IPS DF 6.9 (cell line): ENCODE data around the gene FAM107A.

Source experiments
- DNase-seq: peaks from one replicate; pipeline ENCODE4 v3.0.0-alpha.2; 2013; ENCODE audit warnings: low read depth, low spot score
- H3K27ac ChIP-seq: one replicate; pipeline ENCODE4 v1.5.1; 2013; ENCODE audit warnings: low read length, control low read depth
- H3K27me3 ChIP-seq: 2 replicates; pipeline ENCODE4 v1.6.1; 2013; ENCODE audit warnings: mild to moderate bottlenecking, low read length; ENCODE audit not compliant: control insufficient read depth, insufficient read depth
- H3K36me3 ChIP-seq: 2 replicates; pipeline ENCODE4 v1.6.1; 2013; ENCODE audit warnings: low read length; ENCODE audit not compliant: control insufficient read depth, insufficient read depth
- H3K4me1 ChIP-seq: 2 replicates; pipeline ENCODE4 v1.6.1; 2013; ENCODE audit warnings: low read length; ENCODE audit not compliant: control insufficient read depth, insufficient read depth
- H3K4me3 ChIP-seq: 2 replicates; pipeline ENCODE4 v1.5.1; 2013; ENCODE audit warnings: mild to moderate bottlenecking, low read length
- H3K9me3 ChIP-seq: 2 replicates; pipeline ENCODE4 v1.6.1; 2013; ENCODE audit warnings: low read length, inconsistent platforms; ENCODE audit not compliant: control insufficient read depth, insufficient read depth
- WGBS: extraction: QIAGEN DNeasy Blood & Tissue Kit; methylation state at CpG from one replicate; pipeline ENCODE4 v1.1.7; 2013; ENCODE audit warnings: mixed read lengths, missing lambda C conversion rate; ENCODE audit not compliant: insufficient read length, insufficient coverage; 5-methylcytosine and 5-hydroxymethylcytosine counted together

Gene FAM107A

GRCh38 chr3:58578873-58579272 lies 1.7 kb upstream of the FAM107A start:
- no peaks in the 10 kb centered on the region for H3K9me3 ChIP-seq
- no peak overlapping the region for H3K4me3 ChIP-seq
- no peak overlapping the region for H3K27ac ChIP-seq
- H3K27me3 ChIP-seq, result no peaks in the 10 kb centered on the region
- peaks cover 5% of the 10 kb centered on the region; the same call in 1 of the 2 replicates for H3K4me1 ChIP-seq
- no peak for DNase-seq
- WGBS, result no CpG with 5 or more reads among the region's 5 CpGs
- H3K36me3 ChIP-seq, result no peaks in the 10 kb centered on the region

GRCh38 chr3:58576716-58577115 lies 475 bp downstream of the FAM107A start:
- H3K27ac ChIP-seq, result no peak overlapping the region

GRCh38 chr3:58575971-58576652 lies 1.1 kb downstream of the FAM107A start:
- WGBS, result no CpG with 5 or more reads among the region's 8 CpGs
- no peaks in the 10 kb centered on the region for H3K9me3 ChIP-seq

More at GRCh38 chr3:58576716-58577115, 475 bp downstream of the FAM107A start:
- H3K4me3 ChIP-seq, result no peak overlapping the region
- H3K9me3 ChIP-seq, result no peaks in the 10 kb centered on the region
- H3K36me3 ChIP-seq, result no peaks in the 10 kb centered on the region
- no peak for DNase-seq
- no peaks in the 10 kb centered on the region for H3K27me3 ChIP-seq
- no CpG with 5 or more reads among the region's 6 CpGs for WGBS
- peaks cover 4% of the 10 kb centered on the region; the same call in 1 of the 2 replicates for H3K4me1 ChIP-seq

GRCh38 chr3:58574682-58575081 lies 2.5 kb downstream of the FAM107A start:
- no peak overlapping the region for H3K27ac ChIP-seq
- no peaks in the 10 kb centered on the region for H3K27me3 ChIP-seq
- WGBS, result no CpG with 5 or more reads among the region's 4 CpGs
- H3K4me1 ChIP-seq, result no peaks in the 10 kb centered on the region; the same call in 1 of the 2 replicates
- H3K4me3 ChIP-seq, result no peak overlapping the region
- no peaks in the 10 kb centered on the region for H3K9me3 ChIP-seq
- H3K36me3 ChIP-seq, result no peaks in the 10 kb centered on the region
- DNase-seq, result no peak

More at GRCh38 chr3:58575971-58576652, 1.1 kb downstream of the FAM107A start:
- no peaks in the 10 kb centered on the region for H3K36me3 ChIP-seq
- no peak for DNase-seq
- no peak overlapping the region for H3K27ac ChIP-seq
- no peaks in the 10 kb centered on the region for H3K27me3 ChIP-seq
- peaks cover under 1% of the 10 kb centered on the region; the same call in 1 of the 2 replicates for H3K4me1 ChIP-seq
- no peak overlapping the region for H3K4me3 ChIP-seq

GRCh38 chr3:58574106-58574505 lies 3.1 kb downstream of the FAM107A start:
- DNase-seq, result no peak
- Histone ChIP-seq H3K4me1 (no peaks in the 10 kb centered on the region; the same call in 1 of the 2 replicates), H3K27ac (no peak overlapping the region), H3K27me3 (no peaks in the 10 kb centered on the region), H3K9me3 (no peaks in the 10 kb centered on the region), H3K36me3 (no peaks in the 10 kb centered on the region), H3K4me3 (no peak overlapping the region)
- WGBS, result no CpG with 5 or more reads among the region's 3 CpGs

- no CpG with 5 or more reads among the region's 6 CpGs for WGBS
- H3K4me1 ChIP-seq, result peaks cover 1% of the 10 kb centered on the region; the same call in 1 of the 2 replicates
- H3K27ac ChIP-seq, result no peak overlapping the region
- no peaks in the 10 kb centered on the region for H3K27me3 ChIP-seq
- no peaks in the 10 kb centered on the region for H3K9me3 ChIP-seq
- H3K36me3 ChIP-seq, result no peaks in the 10 kb centered on the region
- no peak for DNase-seq
- no peak overlapping the region for H3K4me3 ChIP-seq
Measured at GRCh38 chr3:58573640-58574039, 3.6 kb downstream of the FAM107A start.

- Histone ChIP-seq H3K27ac (no peak overlapping the region), H3K27me3 (no peaks in the 10 kb centered on the region), H3K4me1 (peaks cover 1% of the 10 kb centered on the region; the same call in 1 of the 2 replicates), H3K4me3 (no peak overlapping the region), H3K36me3 (no peaks in the 10 kb centered on the region), H3K9me3 (no peaks in the 10 kb centered on the region)
- DNase-seq, result no peak
- WGBS, result no CpG with 5 or more reads among the region's 7 CpGs
Measured at GRCh38 chr3:58572634-58573230, 4.5 kb downstream of the FAM107A start.

- H3K9me3 ChIP-seq, result no peaks in the 10 kb centered on the region
- no peak for DNase-seq
- no CpG with 5 or more reads among the region's 13 CpGs for WGBS
Measured at GRCh38 chr3:58572013-58572633, 5.1 kb downstream of the FAM107A start.

GRCh38 chr3:58570851-58571250 lies 6.3 kb downstream of the FAM107A start:
- no peak for DNase-seq
- no peaks in the 10 kb centered on the region for H3K36me3 ChIP-seq
- no CpG with 5 or more reads among the region's 5 CpGs for WGBS
- no peak overlapping the region for H3K27ac ChIP-seq
- no peaks in the 10 kb centered on the region for H3K9me3 ChIP-seq
- H3K4me1 ChIP-seq, result peaks cover 10% of the 10 kb centered on the region
- H3K27me3 ChIP-seq, result no peaks in the 10 kb centered on the region
- H3K4me3 ChIP-seq, result no peak overlapping the region

More at GRCh38 chr3:58572013-58572633, 5.1 kb downstream of the FAM107A start:
- Histone ChIP-seq H3K27ac (no peak overlapping the region), H3K36me3 (no peaks in the 10 kb centered on the region), H3K4me3 (no peak overlapping the region), H3K27me3 (no peaks in the 10 kb centered on the region), H3K4me1 (peaks cover 1% of the 10 kb centered on the region; the same call in 1 of the 2 replicates)

GRCh38 chr3:58569287-58570001 lies 7.7 kb downstream of the FAM107A start:
- WGBS, result no CpG with 5 or more reads among the region's 12 CpGs
- Histone ChIP-seq H3K27me3 (no peaks in the 10 kb centered on the region), H3K36me3 (no peaks in the 10 kb centered on the region), H3K4me3 (no peak overlapping the region), H3K9me3 (no peaks in the 10 kb centered on the region), H3K27ac (no peak overlapping the region), H3K4me1 (peaks cover 12% of the 10 kb centered on the region)
- DNase-seq, result no peak
